GM19324 (cell line): ENCODE results near the gene TUT7.
"Not testable (repeated sequence)": the region's sequence is repeated elsewhere in the genome, so short reads cannot be mapped to it uniquely, and the experiment has no call there.

Experiments
- ATAC-seq: cut with Tn5 transposase; IDR thresholded peaks from one replicate; pipeline ENCODE4 v1.9.1; 2021; ENCODE audit warnings: mild to moderate bottlenecking, moderate library complexity; ENCODE audit not compliant: unreplicated experiment, low FRiP score

The TUT7 gene

GRCh38 chr9:86303316-86303975 is 50.8 kb downstream of the TUT7 start:
- ATAC-seq, result no peak

GRCh38 chr9:86301686-86302085 is 52.5 kb downstream of the TUT7 start:
- ATAC-seq, result no peak

DNA sequence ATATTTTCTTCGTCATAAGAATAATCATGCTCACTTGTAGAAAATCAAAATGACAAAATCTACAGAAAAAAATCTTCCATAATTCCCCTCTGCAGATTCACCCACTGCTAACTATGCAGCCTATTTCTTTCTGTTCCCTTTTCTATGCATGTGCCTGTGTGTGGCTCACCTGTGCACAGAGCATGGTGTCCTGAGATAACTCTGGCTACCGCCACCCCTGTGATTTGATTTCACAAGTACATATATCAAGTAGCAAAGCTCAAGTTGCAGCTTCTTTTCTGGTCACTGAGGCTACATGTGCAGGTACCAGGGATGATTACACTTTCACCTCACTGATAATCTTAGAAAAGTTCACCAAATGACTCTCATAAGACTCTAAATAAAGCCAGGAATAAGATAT is 53.5 kb downstream of the TUT7 start:
- no peak for ATAC-seq

- ATAC-seq, result no peak
These were observed 55.3 kb downstream of the TUT7 start for GRCh38 chr9:86298873-86299272.

DNA sequence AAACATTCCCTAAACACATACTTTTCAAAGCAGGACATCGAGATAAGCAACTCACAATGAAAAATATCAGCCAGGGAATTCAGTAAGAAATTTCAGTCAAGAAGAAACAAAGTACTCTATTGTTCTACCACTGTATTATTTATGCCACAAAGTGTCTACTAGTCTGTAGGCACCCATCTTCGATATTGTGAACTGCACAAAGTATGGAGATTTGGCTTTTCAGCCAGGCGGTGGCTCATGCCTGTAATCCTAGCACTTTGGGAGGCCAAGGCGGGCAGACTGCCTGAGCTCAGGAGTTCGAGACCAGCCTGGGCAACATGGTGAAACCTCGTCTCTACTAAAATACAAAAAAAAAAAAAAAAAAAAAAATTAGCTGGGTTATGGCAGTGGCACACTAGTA is 63.9 kb downstream of the TUT7 start:
- not testable (repeated sequence) for ATAC-seq

DNA sequence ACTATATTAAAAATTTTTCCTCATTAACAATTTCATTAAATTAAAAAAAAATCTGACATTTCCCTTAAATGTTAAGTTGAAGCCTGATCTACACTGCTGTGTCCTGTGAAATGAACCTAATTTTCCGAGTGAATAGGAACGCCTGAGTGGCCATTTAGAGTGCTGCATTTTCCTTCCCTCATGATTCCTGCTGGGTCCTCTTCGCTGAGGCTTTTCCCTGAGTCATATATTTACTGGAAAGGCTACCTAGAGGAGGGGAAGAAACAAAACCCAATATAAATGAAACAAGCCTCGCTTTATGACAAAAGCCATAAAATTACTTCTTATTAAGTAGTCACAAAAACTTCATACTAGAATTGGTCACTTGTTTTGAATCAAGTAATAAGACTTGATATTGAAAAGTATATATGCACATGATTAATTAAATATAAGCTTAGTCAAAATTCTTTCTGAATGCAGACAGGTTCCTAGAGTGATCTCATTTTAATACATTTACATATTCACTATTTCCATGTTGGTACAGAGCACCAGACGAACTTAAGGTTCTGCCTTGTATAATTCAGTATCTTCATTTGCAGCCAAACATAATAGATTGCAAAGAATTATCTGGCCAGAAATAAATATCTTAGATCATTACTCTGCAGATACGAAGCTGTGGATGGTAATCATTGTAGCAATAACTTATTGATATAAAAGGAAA is 65.6 kb downstream of the TUT7 start:
- no peak for ATAC-seq

DNA sequence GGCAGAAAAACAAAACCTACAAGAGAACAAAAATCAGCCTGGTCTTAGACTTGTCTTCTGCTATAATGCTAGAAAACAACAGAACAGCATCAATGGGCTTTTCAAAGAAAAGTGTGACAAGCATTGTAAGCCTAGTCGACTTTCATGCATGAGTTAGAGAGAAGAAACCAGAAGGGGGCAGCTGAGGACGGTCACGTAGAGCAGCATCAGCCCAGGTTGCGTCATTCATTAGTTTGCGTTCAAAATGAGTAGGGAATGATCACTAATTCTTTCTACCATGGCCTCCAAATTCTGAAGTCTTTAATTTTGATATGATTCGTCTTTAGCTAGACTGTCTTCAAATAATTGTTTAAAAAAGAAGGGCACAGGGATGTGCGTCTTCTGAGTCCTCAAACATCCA is 67.2 kb downstream of the TUT7 start:
- ATAC-seq, result no peak

GRCh38 chr9:86286278-86286677 is 67.9 kb downstream of the TUT7 start:
- no peak for ATAC-seq

DNA sequence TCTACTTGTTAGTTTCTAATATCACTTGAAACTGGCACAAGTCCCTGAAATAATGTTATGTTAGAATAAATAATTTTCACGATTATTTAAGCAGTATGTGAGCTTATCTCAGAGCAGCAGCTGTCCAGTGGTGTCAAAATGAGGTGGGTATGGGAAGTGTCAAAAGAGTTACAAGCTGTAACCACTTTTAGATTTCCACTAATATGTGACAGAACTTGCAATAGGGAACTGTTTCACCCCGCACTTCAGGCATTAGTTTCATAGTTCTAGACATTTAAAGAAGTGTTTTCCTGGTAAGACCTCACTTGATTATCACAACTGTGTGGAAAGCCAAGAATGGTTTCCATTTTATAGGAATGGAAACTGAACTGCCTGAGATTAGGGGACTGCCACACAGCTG is 68.9 kb downstream of the TUT7 start:
- ATAC-seq, result no peak

- no peak for ATAC-seq
These were observed 71.2 kb downstream of the TUT7 start for GRCh38 chr9:86282979-86283535.

- ATAC-seq, result peak; percentile 89
These were observed 71.9 kb downstream of the TUT7 start, which contains the start of gene ISCA1 for GRCh38 chr9:86282077-86282978. ISCA1 (minus strand) TSS chr9:86282538; CDS start chr9:86282458, 80 bp downstream.

GRCh38 chr9:86281593-86282076 is 72.6 kb downstream of the TUT7 start:
- peak; percentile 4 for ATAC-seq

DNA sequence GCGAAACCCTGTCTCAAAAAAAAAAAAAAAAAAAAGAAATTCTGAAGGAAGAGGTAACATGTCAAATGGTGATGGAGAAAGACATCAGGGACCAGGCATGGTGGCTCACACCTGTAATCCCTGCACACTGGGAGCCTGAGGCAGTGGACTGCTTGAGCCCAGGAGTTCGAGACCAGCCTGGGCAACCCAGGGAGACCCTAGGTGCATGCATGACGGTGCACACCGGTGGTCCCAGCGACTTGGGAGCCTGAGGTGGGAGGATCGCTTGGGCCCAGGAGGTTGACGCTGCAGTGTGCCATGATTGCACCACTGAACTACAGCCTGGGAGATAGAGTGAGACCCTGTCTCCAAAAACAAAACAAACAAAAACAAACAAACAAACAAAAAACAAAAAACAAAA is 73.6 kb downstream of the TUT7 start:
- ATAC-seq, result no peak

- no peak for ATAC-seq
These were observed 74.4 kb downstream of the TUT7 start for GRCh38 chr9:86279839-86280238.

GRCh38 chr9:86277072-86277471 is 77.1 kb downstream of the TUT7 start:
- no peak for ATAC-seq

DNA sequence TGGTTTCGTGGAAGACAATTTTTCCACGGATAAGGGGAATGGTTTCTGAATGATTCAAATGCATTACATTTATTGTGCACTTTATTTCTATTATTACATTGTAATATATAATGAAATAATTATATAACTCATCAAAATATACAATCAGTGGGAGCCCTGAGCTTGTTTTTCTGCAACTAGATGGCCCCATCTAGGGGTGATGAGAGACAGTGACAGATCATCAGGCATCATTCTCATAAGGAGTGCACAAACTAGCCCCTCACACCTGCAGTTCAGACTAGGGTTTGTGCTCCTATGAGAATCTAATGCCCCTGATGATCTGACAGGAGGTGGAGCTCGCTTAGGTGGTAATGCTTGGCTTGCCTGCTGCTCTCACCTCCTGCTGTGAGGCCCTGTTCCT is 78.2 kb downstream of the TUT7 start:
- no peak for ATAC-seq

DNA sequence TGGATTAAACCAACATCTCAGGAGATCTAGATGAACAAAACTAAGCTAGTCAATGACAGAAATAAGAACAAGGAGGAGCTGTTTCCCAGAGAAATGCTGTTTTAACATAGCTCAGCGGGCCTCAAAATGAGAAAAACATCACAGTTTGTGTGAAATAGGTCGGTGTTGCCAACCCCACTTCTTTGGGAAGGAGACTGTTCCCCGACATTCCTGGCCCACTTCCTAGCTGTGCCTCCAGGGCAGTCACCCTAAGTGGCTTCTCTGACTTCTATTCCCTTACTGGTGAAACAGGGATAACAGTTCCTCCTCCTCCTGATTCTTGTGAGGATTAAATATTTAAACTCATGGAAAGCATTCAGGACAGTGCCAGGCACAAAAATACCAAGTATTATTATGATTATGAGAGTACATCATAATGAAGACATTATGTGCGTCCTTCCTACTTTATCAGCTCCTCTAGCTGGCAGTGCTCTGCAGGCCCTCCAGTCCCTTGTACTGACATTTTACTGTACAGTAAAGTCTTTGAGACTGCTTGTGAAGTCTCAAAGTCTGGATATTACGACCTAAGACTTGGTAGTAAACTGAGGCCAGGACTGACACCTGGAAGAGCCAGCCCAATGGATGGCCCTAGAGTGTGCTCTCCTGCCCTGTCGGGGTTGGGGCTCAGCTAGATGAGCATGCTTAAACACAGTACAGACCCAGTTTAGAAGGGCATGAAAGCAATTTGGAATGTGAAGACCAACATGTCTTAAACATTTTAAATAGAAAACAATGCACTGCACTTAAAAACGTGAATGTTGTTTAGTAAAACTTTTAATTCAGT is 79.2 kb downstream of the TUT7 start:
- no peak for ATAC-seq

DNA sequence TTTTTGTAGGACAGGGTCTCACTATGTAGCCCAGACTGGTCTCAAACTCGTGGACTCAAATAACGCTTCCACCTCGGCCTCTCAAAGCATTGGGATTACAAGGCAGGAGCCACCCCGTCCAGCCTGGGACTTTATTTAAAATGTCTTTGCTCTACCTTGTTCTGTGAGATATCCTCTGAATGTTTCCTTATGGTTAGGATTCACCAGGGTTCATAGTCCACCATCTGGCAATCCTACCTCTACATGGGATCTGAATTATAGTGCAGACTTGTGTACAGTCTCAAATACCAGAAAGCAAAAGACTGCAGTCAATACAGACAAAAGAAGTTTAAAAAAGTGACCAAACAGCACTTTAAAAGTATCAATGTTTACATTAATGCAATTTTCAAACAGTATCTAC is 82.0 kb downstream of the TUT7 start:
- no peak for ATAC-seq

- ATAC-seq, result no peak
These were observed 90.3 kb downstream of the TUT7 start for GRCh38 chr9:86263876-86264275.

- ATAC-seq, result no peak
These were observed 91.7 kb downstream of the TUT7 start for GRCh38 chr9:86262492-86262891.
